Retinal pigment epithelial cell (primary cell): ENCODE results near the gene TIAM2.
"Not testable (repeated sequence)": the region's sequence is repeated elsewhere in the genome, so short reads cannot be mapped to it uniquely, and the experiment has no call there.

Experiments used
- DNase-seq: peaks from one replicate; pipeline ENCODE4 v3.0.0-alpha.2; 2010; ENCODE audit warnings: low read depth
- H3K4me3 ChIP-seq: 2 replicates; pipeline ENCODE4 v1.5.1; 2011; ENCODE audit warnings: mild to moderate bottlenecking, low read length, control low read depth, moderate library complexity
- TF ChIP-seq, protein P1 (sequence below): conservative IDR thresholded peaks from 2 replicates; pipeline ENCODE4 v1.5.1; 2011; ENCODE audit warnings: low read depth, low read length, control low read depth, inconsistent platforms

Gene TIAM2

DNA sequence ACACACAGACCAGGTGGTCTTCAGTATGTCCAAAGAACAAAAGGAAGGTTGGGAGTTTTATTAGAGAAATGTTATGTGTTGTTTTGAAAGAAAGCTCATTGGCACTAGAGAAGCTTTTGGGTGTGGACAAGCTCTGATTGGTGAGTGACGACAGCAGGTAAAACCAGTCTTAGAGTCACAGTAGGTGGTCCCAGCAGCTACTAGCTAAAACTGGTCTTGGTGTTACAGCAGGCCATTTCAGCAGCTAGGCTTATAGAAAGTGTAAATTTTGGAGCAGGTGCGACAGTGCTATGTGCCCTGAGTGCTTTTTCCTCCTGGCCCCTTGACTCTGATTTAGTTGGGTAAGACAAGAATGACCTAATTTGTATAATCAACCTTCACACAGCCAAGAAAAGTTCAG, 272.3 kb downstream of the TIAM2 start:
- DNase-seq = no peak
- H3K4me3 ChIP-seq = no peak overlapping the region
- TF ChIP-seq, protein P1, sequence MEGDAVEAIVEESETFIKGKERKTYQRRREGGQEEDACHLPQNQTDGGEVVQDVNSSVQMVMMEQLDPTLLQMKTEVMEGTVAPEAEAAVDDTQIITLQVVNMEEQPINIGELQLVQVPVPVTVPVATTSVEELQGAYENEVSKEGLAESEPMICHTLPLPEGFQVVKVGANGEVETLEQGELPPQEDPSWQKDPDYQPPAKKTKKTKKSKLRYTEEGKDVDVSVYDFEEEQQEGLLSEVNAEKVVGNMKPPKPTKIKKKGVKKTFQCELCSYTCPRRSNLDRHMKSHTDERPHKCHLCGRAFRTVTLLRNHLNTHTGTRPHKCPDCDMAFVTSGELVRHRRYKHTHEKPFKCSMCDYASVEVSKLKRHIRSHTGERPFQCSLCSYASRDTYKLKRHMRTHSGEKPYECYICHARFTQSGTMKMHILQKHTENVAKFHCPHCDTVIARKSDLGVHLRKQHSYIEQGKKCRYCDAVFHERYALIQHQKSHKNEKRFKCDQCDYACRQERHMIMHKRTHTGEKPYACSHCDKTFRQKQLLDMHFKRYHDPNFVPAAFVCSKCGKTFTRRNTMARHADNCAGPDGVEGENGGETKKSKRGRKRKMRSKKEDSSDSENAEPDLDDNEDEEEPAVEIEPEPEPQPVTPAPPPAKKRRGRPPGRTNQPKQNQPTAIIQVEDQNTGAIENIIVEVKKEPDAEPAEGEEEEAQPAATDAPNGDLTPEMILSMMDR = no peak

DNA sequence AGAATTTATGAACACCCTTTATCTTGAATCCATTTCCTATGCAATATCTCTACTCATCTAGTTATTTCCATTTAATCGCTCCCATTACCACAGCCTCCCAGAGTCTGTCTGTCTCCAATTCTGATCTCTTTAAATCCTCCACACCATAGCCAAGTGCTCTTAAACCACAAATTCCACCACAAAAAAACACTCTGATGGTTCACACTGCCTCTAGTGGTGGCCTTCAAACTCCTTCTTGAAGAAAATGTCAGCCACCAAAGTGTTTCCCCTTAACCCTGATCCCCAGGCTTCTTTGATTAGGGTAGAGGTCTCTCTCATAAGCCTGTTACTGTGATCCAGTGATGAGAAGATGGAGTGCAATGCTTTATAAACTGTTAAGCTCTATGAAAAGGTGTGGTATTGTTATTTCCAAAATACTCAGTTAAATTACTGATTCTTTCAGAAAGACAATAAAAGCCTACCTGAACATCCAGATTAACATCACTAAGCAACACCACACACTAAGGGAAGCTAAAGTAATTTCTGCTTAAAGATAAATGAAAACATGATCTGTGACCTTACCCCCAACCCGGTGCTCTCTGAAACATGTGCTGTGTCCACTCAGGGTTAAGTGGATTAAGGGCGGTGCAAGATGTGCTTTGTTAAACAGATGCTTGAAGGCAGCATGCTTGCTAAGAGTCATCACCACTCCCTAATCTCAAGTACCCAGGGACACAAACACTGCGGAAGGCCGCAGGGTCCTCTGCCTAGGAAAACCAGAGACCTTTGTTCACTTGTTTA, 273.2 kb downstream of the TIAM2 start:
- TF ChIP-seq, protein P1 = peak; percentile 80
- DNase-seq, H3K4me3 ChIP-seq: not testable (repeated sequence)

DNA sequence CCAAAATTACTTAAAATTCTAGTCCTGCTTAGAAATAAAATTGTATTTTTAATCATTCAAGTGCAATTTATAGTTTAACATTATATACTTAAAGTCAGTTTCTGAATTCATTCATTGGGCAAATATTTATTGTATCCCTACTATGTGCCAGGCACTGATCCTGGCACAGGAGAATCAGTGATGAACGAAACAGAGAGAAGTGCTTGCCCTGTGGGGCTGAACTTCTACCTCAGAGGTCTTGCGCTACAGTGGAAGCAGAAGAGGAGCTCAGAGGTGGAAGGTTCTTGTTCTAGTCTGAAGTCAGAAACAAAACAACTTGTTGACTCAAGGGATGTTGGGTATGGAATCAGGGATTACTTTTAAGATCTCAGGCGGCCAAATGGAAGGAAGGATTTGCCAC, 274.6 kb downstream of the TIAM2 start:
- no peak overlapping the region for H3K4me3 ChIP-seq
- TF ChIP-seq, protein P1 = no peak
- DNase-seq = no peak

DNA sequence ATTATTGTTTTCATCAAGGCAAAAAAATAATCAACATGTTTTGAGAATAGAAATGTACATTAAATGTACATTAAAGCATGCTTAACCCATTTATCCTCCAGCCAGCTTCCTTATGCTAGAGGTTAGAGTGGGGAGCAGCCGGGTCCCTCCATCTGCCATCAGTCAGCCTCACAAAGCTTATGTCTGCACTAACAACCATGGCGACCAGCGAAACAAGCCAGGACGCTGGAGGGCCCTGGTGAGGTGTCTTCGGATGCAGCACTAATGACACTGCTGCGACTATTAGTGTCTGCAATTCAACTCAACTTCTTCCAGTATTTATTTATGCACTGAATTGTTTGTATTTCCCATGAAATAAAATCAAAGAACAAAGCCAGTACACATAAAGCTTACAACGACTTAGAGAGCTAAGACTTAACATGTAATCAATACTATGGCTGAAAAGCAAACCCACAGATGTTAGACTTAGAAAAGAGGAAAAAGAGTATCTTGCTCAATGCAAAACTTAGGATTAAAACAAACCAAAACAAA, 275.5 kb downstream of the TIAM2 start:
- no peak for DNase-seq
- TF ChIP-seq, protein P1 = no peak
- H3K4me3 ChIP-seq = no peak overlapping the region

DNA sequence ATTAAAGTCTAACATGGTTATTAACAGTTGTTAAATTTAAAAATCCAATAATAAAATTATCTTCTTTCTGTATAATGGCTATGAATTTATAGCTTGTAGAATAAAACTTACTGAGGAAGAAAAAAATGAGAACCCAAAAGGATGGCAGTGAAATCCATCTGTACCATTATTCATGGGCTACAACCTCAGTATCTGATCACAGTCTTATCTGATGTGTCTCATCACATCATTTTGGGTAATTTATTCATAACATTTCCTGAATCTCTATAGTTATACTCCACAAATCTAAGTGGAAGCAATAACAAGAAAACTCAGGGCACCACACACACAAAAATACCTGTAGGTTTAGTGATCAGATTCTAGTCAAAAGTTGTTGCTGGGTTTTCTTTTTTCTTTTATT, 276.0 kb downstream of the TIAM2 start:
- no peak overlapping the region for H3K4me3 ChIP-seq
- no peak for DNase-seq
- TF ChIP-seq, protein P1 = no peak

DNA sequence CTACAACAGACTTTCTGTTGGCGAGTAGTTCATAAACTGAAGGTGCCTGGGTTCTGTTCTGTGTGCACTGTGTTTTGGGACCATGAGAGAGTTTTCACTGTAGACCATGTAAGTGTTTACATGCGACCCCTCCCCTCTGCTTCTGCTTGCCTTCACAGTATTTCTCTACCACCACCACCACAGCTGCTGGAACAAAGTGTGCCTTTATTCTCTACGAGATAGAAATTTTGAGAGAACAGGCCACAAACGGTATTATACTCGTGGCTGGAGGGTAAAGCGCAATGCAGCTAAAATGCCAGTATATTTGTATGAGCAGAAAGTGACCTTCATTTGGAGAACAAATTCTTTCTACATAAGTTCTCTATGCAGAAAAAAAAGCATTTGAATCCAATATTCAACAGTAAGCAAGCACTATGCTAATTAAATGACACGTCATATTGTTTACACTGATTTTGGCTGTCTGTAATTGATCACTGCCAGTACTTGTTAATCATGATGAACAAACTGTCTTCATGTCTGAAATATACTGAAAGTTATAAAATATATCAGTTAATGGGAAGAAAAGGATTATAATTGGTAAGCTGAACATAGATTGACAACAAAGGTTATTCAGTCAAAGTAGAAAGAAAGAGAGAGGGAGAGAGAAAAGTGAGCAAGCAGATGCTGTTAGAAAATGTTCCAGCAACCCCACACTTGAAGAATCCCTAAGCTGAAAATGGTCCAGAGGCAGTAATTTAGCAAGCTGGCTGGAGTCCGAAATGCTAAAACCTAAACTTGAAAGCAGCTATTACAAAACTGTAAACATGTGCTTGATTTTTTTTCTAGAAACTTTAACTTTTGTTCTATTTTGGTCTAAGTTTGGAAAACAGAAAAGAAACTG, 277.5 kb downstream of the TIAM2 start:
- TF ChIP-seq, protein P1 = no peak
- DNase-seq = no peak
- no peak overlapping the region for H3K4me3 ChIP-seq
